AG04449 (cell line): ENCODE results near the gene HNMT.

Experiments
- CTCF ChIA-PET: fragments of 350-600 bp; formaldehyde crosslinking; extraction: SDS; loops from one replicate; lab custom pipeline; 2021; ENCODE audit warnings: antibody characterized with exemption; lab: Yijun Ruan, JAX
- POLR2A ChIA-PET: fragments of 400-600, 350-600 bp; formaldehyde crosslinking; extraction: SDS; loops from one replicate; lab custom pipeline; 2020; ENCODE audit warnings: antibody characterized with exemption, inconsistent platforms; lab: Yijun Ruan, JAX
- DNase-seq: peaks from one replicate; pipeline ENCODE4 v3.0.0-alpha.2; 2010; ENCODE audit warnings: low read depth, low spot score
- H3K4me3 ChIP-seq: 2 replicates; pipeline ENCODE4 v1.5.1; 2011; ENCODE audit warnings: low read depth, mild to moderate bottlenecking, control low read depth, low read length
- TF ChIP-seq, protein P1 (sequence below): IDR thresholded peaks from one replicate; pipeline ENCODE4 v1.5.1; 2011; ENCODE audit warnings: mild to moderate bottlenecking, moderate library complexity, low read length, control low read depth, inconsistent platforms; ENCODE audit not compliant: insufficient read depth; ENCODE audit errors: missing control alignments

HNMT gene

DNA sequence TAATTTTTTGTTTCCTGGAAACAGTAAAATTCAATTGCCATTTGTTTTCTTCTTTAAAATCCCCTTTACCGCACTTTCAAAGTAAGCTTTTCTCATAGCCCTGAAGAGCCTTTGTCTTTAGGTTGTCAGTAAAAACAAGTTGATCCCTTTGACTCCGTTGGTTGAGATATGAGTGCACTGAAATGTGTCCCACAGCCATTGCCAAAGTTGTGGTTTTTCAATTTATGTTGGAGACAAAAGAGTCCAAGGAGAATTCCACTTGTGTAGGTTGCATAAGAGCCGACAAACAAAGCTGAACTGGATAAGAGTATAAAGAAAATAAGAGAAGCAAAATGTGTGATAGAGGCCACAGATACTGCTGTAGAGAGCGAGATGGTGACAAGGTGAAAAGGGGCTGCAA, 26.1 kb upstream of the HNMT start:
- ChIA-PET POLR2A (no interaction called here), CTCF (interaction anchor here (1.0 to 1.1 kb wide), 2 partner anchors 12 to 153 kb away, joined by 3 to 4 read pairs; no protein-coding TSS in a partner anchor)
- no peak for DNase-seq
- no peak overlapping the region for H3K4me3 ChIP-seq
- TF ChIP-seq, protein P1, sequence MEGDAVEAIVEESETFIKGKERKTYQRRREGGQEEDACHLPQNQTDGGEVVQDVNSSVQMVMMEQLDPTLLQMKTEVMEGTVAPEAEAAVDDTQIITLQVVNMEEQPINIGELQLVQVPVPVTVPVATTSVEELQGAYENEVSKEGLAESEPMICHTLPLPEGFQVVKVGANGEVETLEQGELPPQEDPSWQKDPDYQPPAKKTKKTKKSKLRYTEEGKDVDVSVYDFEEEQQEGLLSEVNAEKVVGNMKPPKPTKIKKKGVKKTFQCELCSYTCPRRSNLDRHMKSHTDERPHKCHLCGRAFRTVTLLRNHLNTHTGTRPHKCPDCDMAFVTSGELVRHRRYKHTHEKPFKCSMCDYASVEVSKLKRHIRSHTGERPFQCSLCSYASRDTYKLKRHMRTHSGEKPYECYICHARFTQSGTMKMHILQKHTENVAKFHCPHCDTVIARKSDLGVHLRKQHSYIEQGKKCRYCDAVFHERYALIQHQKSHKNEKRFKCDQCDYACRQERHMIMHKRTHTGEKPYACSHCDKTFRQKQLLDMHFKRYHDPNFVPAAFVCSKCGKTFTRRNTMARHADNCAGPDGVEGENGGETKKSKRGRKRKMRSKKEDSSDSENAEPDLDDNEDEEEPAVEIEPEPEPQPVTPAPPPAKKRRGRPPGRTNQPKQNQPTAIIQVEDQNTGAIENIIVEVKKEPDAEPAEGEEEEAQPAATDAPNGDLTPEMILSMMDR: no peak

DNA sequence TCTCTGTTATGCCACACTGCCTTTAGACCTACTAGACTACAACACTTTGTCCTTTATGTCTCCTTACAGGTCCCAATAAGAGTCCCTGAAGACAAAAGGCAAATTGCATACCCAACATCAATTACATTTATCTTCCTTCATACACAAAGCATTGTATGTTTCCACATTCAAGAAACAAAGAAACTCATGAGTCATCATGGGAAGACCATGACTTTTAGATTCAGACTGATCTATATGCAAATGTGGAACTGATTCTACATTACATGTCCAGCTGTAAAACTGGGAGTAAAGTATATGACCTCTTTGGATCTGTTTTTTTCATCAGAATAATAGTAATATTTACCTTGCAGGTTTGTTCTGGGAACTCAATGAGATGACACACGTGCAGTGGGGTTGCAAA, 25.2 kb upstream of the HNMT start:
- TF ChIP-seq, protein P1: no peak
- ChIA-PET CTCF (interaction anchor here (1.0 to 1.1 kb wide), 3 partner anchors 9 to 152 kb away, joined by 3 to 4 read pairs (median 3); no protein-coding TSS in a partner anchor), POLR2A (no interaction called here)
- no peak overlapping the region for H3K4me3 ChIP-seq
- DNase-seq: no peak

DNA sequence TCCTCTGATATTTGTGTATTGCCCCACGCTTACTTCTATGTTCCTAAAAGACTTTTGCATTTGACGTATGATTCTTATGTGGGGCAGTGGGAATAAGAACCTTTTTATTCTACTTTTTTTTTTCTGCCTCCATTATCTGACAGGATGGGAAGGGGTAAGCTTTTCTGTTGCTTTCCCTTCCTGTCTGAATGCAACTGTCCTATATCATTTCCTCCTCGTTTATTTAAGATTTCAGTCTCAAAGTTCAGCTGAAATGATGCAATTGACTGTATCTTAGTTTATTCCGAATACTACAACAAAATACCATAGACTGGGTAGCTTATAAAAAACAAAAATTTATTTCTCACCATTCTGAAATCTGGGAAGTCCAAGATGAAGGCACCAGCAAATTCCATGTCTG, 24.1 kb upstream of the HNMT start:
- TF ChIP-seq, protein P1: no peak
- DNase-seq: no peak
- ChIA-PET POLR2A (no interaction called here), CTCF (interaction anchor here (2.1 kb wide), 1 partner anchor 9 kb away, joined by 5 read pairs; no protein-coding TSS in a partner anchor)
- H3K4me3 ChIP-seq: no peak overlapping the region

DNA sequence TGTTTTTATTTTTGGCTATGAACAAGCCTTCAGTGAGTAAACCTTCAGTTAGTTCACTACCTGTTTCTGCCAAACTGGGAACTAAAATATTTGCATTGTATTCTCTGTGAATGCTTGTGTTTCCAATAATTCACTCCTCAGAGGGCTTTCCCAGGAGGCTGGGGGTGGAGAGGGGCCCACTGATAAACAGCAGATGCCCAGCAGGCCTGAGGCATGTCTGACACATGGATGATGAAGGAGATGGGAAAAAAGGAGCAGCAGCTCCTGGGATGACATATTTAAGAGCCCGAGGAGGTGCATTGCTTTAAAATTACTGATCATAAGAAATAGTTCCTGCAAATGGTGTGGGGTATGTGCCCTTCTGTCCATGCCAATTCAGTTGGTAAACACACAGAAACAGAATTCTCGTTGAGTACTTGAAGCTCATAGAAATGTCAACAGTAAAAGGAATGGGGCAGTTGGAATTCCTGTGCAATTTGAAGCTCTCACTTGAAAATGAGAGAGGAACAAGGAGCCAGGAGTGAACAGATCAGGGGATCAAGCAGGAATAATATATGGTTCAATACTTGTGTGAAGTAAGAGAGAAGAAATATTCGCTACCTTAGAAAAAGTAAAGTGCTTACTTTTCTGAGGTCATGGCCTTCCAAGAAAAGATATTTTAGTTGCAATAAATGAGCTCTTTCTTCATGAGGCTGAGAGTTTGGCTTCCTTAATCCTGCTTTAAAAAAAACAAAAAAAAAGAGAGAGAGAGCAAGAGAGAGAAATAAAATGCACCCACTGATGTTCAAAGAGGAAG, 22.0 kb upstream of the HNMT start:
- no peak for DNase-seq
- no peak overlapping the region for H3K4me3 ChIP-seq
- TF ChIP-seq, protein P1: no peak
- ChIA-PET POLR2A (no interaction called here), CTCF (interaction anchor here (0.5 to 13.4 kb wide), 4 partner anchors 9 to 433 kb away, joined by 3 to 276 read pairs (median 4); partner anchors contain the start of gene HNMT)

DNA sequence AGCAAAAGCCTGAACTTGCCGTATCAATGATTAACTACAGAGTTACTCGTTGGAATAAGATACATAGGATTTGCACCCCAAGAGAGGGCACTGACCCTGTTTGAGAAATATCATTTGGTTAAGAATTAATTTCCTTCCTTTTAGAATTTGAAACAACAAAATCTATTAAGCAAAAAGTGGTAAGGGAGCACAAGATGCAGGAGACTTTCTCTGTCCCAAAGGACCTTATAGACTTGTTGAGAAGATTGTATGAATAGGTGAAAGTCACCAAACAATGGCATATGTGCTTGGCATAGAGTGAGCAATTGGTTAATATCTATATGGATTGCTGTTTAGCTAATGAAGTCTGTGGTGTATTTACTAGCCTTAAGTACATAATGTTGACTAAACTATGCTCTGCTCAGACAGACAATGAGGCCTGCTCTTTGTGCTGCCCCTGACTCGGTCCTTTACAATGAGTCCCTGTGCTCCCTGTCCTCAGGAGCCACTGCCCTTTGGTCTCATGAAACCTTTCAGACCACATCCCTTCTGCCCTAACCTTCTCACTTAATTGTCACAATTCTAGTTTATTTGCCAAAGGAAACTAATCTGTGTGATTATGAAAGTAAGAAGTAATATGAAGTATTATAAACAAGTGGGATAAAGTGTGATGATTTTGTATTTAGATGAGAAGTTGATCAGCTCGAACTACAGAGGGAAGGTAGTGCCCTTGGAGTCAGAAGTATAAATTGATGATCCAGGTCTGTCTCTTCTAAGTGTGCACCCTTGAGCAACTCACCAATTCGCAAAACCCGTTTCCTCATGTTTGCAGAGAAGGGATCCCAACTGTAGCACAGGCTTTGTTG, 21.2 kb upstream of the HNMT start:
- POLR2A ChIA-PET: no interaction called here
- no peak for DNase-seq
- no peak overlapping the region for H3K4me3 ChIP-seq
- CTCF ChIA-PET: interaction anchor here (1.3 to 13.4 kb wide), 3 partner anchors 8 to 432 kb away, joined by 4 to 276 read pairs (median 4); no protein-coding TSS in a partner anchor
- TF ChIP-seq, protein P1: no peak
